HG02970 (cell line): ENCODE data around the gene CCNI.
"Not testable (repeated sequence)": the region's sequence is repeated elsewhere in the genome, so short reads cannot be mapped to it uniquely, and the experiment has no call there.

Source experiments
- ATAC-seq: cut with Tn5 transposase; IDR thresholded peaks from one replicate; pipeline ENCODE4 v1.9.1; 2021; ENCODE audit warnings: mild to moderate bottlenecking, moderate library complexity, moderate number of reproducible peaks; ENCODE audit not compliant: unreplicated experiment, low FRiP score

The CCNI gene

DNA sequence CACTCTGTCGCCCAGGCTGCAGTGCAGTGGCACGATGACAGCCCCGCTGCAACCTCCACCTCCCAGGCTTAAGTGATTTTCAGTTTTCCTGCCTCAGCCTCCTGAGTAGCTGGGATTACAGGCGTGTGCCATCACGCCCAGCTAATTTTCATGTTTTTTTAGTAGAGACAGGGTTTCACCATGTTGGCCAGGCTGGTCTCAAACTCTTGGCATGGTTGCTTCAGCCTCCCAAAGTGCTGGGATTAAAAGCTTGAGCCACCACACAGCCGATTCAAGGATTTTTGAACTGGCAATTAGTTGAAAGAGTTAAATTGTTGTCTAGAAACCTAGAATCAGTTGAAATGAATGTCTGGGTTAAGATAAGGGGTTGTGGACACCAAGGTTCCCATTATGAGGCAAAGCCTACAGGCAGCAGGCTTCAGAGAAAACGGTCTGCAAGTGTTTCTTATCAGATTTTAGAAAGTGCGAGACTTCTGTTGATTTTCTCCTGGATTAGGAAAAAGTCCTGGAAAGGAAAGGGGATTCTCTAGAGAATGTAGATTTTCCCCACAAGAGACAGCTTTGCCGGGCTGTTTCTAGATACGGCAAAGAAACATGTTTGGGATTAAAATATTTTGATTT is 8.3 kb upstream of the CCNI start:
- ATAC-seq = no peak

DNA sequence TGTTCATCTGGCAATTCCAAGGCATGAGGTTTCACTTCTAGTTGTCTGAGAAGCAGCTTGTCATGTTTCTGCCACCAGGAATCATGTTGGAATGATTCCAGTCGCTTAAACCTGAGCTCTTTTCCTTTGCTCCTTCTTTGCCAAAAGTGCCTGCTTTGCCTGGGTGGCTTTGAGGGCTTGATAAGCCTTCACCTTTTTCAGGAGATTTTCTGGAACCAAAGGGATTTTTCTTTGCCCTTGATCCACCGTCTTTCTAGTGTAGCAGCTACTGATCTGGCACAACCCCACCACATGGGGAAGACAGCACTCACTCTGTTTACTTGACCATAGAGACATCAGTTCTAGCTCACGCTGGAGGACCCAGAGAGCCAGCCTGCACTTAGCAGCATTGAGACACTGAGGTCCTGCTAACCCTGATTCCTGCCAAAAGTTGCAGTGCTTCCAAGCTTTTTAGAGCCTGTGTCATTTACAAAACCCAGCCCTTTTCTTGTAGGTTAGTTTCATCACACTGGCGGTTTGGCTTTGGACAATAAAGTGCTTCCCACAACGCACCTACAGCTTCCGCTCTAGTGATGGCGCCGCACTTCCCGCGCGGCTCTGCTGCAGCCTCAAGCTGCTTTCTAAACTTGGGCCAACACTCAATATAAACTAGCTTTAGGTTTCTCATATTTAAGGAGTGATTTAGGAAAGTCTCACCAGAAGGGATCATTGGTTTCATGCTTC is 7.3 kb upstream of the CCNI start:
- ATAC-seq = no peak

DNA sequence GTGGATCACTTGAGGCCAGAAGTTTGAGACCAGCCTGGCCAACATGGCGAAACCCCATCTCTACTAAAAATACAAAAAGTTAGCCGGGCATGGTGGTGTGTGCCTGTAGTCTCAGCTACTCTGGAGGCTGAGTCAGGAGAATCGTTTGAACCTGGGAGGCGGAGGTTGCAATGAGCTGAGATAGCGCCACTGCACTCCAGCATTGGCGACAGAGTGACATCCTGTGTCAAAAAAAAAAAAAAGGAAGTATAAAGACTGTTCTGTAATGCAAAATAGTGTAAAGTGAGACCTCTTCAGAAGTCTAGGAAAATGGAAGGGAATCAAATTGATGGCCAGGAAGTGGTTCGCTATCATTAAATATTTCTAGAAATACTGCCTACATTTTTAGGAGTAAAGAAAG is 5.0 kb upstream of the CCNI start:
- ATAC-seq = not testable (repeated sequence)

DNA sequence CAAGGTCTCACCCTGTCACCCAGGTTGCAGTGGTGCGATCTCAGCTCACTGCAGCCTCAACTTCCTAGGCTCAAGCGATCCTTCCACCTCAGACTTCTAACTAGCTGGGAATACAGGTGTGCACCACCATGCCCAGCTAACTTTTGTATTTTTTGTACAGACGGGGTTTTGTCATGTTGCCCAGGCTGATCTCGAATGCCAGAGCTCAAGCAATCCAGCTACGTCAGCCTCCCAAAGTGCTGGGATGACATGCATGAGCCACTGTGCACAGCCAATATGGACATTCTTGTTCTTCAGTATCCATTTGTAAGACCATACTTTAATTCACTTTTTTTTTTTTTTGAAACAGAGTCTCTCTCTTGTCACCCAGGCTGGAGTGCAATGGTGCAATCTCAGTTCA is 3.5 kb upstream of the CCNI start:
- ATAC-seq = no peak

DNA sequence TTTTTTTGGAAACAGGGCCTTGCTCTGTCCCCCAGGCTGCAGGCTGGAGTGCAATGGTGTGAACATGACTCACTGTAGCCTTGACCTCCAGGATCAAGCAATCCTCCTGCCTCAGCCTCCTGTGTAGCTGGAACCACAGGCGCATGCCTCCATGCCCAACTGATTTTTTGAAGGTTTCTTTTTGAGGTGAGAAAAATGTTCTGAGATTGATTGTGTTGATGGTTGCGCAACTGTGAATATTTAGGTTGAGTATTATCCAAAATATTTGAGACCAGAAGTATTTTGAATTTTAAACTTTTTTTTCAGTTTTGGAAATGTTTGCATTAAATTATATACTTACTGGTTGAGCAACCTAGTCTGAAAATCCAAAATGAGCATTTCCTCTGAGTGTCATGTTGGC is 2.6 kb upstream of the CCNI start:
- no peak for ATAC-seq

DNA sequence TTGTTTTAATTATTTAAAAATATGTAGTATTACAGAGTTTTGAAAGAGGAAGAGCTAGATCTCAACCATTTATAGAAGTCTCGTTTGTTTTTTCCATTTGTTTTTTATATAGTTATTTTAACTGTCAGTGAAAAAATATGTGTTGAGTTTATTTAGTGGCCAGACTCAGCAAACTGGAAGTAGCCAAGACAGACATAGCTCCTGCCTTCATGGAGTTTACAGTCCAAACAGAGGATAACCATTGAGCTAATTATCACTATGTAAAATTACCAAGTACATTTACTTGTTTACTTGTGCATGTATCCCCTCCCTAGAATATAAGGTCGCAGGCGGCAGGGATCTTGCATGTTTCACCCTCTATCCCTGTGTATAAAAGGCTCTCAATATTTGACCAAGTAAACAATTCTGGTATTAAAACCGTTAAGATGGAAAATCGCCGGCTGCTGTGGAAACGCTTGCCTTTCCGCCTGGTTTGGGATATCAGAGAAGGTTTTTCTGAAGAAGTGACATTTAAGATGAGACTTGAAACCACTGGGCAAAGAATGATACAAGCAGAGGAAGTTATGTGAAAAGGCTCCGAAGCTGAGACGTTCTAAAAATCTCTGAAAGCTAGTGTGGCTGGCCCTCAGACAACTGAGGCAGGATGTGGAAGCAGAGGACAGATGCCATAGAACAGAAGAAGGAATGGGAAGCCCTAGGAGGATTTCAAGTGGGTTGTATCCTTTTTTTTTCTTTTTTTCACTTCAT is 1.3 kb upstream of the CCNI start:
- no peak for ATAC-seq

DNA sequence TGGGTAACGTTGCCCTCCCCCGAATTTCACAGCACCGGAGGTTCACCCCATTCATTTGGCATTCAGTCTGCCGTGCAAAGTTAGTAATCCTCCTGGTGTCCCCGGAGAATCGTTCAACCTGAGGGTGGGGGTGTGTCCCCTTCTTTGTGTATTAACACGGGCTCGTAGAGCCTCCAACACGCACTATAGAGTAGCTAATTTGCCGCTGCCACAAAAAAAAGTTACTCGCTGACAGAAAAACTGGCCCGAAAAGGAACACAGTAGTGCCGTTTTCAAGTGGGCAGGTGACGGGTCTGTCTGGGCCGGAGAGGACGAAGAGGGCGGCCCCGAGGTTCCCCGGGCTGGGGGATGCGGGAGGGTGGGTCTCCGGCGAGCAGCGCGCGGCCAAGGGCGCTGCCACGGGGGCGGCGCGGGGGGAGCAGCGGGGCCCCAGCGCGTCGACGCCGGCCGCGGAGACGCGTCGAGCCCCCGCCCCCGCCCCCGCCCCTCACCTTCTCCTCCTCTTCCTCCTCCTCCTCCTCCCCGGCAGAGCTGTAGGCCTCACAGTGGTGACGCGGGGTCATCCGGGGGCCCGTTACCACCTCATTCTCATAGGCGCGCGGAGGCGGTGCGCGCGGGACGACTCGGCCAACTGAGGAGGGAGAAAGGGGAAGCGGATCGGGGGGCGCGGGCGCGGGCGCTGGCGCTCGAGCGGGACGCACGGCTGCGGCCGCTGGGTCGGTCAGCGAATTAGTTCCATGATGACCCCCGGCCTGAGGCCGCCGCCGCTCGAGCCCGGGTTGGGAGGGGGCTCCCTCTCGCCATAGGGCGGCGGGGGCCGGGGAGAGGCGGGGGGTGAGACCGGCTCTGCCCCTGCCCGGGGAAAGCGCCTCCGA is 571 bp downstream of the CCNI start:
- peak; percentile 36 for ATAC-seq

DNA sequence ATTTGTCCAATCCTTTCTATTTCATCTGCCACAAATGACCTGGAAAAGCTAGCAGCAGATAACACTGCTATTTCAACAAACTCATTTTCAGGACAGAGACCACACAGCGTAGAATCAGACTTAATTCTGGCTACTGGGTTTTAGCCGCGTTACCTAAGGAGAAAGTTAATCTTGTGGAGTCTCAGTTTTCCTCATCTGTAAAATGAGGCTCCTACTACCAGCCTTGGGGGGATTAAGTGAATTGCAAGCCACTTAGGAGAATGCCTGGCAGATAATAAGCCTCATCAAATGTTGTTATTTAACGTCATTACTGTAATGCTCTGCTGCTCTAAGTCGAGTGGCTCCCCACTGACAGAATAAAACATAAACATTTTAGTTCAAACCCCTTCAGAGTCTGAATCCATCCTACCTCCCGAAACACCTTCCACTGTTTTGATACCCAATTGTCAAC is 1.4 kb downstream of the CCNI start:
- ATAC-seq = no peak

DNA sequence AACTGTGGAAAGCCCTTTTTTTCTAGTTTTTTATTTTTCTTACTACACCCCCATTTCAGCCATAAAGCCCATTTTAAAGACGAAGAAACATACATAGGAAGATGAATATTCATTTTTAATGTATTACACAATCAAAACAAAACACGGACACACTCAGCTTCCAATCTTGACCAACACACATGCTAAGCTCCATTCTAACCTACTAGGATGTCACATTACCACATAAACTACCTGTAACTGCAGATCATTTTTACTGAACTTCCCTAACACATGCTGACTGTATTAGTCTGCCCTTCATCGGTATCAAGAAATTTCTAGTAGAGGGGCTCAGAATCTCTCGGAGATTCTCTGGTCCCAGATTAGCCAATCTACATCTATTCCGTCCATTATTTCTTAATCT is 1.8 kb downstream of the CCNI start:
- no peak for ATAC-seq

DNA sequence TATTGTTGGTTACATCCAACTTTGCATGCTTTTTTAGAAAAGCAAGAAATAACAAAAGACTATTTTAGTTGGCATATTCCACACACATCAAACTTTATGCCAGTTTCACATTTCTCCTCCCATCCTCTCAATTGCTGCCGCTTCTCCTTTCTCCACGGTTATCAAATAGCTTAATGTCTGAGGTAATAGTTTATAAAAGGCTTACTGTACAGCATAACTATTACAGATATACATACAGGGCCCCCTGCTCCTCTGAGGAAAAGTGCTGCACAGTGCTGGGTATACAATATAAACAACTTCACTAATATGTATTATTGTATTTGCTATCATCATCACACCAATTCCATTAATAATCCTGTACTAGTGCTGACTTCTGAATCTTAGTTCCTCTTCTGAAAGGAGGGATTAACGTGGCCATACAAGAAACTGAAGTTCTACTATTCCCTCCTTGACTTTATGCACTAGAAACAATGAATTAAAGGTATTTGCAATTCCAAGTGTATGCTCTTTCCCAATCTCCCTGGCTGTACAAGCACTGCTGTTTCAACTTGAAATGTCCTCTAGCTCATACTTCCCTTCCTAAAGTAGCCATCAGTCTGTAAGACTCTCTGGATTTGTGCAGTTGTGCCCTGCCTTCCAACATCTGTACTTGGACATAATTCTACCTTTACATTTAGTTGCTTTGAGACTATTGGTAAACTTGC is 2.5 kb downstream of the CCNI start:
- no peak for ATAC-seq

DNA sequence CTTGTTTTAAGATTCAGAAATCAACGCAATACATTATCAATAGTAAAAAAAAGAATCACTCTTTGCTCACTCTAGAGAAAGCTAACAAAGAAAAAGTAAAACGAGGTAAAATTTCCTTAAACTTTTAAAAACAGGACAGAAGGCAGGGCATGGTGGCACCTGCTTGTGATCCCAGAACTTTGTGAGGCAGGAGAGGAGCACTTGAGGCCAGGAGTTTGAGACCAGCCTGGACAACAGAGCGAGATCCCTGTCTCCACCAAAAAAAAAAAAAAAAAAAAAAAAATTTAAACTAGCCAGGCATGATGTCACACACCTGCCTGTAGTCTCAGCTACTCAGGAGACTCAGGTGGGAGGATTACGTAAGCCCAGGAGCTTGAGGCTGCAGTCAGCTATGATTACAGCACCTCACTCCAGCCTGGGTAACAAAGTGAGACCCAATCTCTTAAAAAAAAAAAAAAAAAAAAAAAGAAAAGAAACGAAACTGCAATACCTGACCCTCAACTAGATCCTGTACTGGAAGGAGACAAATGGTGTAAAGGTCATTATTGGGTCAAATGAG is 3.5 kb downstream of the CCNI start:
- ATAC-seq = no peak

DNA sequence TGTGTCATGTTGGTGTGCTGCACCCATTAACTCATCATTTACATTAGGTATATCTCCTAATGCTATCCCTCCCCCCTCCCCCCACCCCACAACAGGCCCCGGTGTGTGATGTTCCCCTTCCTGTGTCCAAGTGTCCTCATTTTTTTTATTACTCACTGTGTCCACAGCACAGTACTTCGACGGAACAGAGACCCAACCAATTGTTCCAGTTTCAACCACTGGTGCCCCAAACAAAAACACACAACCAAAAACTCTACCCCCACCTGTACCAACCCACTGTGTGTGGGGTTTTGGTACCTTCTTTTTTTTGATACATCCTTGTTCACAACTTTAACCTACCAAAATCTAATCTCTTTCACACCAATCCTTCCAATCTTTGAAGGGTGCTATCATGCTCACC is 6.3 kb downstream of the CCNI start:
- not testable (repeated sequence) for ATAC-seq

DNA sequence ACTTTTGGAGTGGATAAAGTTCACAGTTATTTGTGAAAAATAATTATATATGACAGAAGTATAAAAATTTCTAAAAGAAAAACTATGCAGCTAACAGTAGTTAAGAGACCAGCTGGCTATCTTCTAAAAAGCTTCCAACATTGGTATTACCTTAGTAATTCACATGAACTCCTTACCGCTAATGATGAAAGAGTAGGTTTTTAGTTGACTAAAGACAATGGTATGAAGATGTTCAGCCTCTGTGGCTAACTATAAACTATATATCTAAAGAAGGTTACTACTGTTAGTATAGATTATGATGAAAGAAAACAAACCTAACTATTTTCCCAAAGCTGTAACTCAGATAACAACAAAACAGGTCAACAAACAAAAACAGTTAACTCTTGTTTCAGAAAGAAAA is 10.4 kb downstream of the CCNI start:
- no peak for ATAC-seq

DNA sequence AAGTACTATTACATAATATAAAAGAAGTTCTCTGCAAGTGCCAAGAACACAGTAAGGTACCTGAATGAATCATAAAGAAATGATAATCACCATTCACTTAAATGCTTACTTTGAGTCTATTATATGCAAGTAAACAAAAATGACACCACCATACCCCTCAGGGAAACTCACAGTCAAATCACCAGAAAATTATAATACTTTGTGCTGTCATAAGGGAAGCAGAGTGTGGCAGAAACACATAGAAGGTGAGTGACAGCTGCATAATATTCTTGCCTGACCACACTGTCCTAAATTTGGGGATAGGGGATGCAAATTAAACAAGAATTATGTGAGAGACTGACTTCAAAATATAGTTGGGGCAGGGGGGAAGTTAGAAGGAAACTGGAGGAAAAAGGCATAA is 12.9 kb downstream of the CCNI start:
- ATAC-seq = no peak

DNA sequence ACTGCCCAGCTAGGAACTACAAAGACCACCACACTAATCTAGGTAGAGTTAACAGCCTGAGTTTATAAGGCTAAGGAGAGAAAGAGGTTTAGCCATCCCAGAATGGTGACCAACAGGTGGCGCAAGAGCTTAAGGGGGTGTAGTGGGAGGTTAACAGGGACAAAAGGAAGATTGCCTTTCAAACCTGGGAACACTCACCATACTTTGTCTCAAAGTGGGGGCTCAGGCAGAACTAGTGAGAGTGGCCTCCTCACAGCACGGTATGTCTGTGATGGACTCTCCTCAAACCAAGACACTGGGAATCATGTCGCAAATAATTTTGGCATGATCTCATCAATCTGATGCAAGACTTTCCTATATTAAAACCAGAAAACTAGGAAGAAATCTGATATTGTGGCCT is 23.4 kb downstream of the CCNI start:
- ATAC-seq = no peak

DNA sequence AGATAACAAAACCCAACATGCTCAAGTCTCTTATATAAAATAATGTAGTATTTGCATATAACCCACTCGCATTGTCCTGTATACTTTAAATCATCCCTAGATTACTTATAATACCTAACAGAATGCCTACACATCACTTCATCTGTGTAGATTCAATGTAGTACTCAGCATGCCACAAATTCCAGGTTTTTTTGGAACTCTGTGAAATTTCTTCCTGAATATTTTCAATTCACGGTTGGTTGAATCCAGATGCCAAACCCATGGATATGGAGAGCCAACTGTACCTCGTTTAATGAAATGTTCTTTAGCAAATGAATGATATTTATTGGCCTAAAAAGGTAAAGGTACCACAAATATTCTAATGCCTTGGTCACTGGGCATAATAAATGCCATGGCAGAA is 24.8 kb downstream of the CCNI start:
- ATAC-seq = no peak

DNA sequence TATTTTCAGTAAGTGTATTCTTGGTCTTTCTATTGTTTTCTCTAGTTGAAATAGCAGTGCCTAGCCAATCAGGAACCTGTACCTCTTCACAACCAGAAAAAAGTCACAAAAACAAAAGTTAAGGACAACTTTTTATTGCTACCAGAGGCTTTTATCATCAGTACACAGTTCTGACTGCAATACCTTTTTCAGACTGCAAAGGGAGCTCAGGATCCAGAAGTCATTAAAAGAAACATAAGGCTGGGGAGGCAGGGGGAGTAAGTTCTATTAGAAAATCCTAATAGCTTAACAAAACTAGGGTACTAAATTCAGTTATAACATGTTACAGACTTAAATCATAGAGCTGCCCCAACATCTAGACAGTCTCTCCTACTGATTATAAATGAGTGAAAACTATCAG is 28.8 kb downstream of the CCNI start:
- ATAC-seq = no peak

DNA sequence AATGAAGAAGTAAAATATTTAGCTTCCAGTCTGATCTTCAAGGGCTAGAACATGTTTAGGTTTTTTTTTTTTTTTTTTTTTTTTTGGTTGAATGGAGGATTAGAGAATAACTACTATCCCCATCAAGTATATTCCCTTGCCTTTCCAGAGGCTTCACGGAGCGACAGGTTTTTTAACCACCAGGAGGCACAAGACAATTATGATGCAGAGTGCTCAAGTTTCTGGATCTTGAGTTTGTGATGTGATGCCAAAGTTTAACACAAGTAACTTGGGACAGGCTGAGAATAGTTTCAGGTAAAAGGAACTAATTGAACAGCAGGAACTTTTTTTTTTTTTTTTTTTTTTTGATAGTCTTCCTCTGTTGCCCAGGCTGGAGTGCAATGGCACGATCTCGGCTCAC is 30.3 kb downstream of the CCNI start:
- no peak for ATAC-seq

DNA sequence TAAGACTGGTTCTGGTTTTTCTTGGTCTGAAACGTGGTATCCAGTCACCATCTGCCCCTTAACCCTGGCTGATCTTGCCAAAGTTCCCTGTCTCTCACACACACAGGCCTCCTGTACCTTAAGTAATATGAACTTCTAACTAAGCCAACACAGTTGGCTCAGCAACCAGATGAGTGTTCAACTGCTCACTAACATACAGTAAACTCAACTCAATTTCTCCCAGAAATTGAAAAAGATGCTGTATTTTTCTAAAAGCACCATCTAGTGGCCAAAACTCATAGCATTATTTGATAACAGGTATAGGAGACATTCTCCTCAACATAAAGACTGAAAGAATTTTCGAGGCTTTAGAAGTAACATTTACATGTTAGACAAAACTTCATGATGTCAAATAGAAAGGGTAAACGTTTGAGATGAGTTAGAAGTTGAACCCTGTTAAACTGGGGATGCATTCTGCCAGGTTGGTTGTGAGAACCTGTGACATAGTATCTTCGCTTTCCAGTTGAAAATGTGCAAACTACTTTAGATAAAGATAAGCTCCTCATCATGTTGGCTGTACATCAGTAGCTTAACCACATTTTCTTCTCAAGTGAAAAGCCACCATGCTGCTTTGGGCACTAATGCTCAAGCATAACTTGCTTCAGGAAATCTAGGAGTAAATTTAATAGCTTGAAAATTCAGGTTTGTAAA is 31.2 kb downstream of the CCNI start:
- no peak for ATAC-seq
